Measurements from ENCODE around the gene SMG5.

The SMG5 gene

DNA sequence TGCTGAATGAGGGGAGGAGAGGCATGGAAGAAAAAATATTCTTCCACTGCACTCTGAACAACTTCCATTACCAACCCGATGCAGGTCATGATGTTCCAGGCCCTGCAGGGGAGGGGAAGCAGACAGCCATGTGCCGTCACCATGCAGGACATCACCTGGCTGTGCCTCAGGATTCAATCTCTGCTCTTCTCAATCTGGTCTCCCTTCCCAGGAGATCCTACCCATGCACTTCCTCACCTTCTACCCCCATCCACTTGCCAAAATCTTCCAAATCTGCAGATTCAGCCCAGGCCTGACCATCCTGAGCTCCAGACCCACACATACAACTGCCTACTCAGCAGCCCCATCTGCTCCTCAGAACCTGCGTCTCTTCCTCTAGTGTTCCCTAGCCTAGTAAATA is 29.0 kb downstream of the SMG5 start:
- peaks cover 29% of the 10 kb centered on the region for H3K4me1 ChIP-seq (ENCODE audit: insufficient read depth, low read length, poor library complexity, severe bottlenecking)
- no peaks in the 10 kb centered on the region for H4K20me1 ChIP-seq (ENCODE audit: insufficient read depth, low read length, poor library complexity, severe bottlenecking)
- H3K9me2 ChIP-seq (replicated peaks; ENCODE audit: low read depth, low read length), result no peaks in the 10 kb centered on the region
- peaks cover 9% of the 10 kb centered on the region for H3F3A ChIP-seq (ENCODE audit: low read depth)
- no peak overlapping the region for H3K4me2 ChIP-seq (ENCODE audit: low read depth, low read length, poor library complexity, severe bottlenecking)
- peaks cover 79% of the 10 kb centered on the region for H3K36me3 ChIP-seq (ENCODE audit: insufficient read depth, low read length)
- H3K79me2 ChIP-seq (ENCODE audit: insufficient read depth, low read length), result no peaks in the 10 kb centered on the region; the same call in 1 of the 2 replicates
- H3K9ac ChIP-seq (ENCODE audit: low read depth, low read length, poor library complexity, severe bottlenecking), result no peak overlapping the region
- TF ChIP-seq, protein P1, sequence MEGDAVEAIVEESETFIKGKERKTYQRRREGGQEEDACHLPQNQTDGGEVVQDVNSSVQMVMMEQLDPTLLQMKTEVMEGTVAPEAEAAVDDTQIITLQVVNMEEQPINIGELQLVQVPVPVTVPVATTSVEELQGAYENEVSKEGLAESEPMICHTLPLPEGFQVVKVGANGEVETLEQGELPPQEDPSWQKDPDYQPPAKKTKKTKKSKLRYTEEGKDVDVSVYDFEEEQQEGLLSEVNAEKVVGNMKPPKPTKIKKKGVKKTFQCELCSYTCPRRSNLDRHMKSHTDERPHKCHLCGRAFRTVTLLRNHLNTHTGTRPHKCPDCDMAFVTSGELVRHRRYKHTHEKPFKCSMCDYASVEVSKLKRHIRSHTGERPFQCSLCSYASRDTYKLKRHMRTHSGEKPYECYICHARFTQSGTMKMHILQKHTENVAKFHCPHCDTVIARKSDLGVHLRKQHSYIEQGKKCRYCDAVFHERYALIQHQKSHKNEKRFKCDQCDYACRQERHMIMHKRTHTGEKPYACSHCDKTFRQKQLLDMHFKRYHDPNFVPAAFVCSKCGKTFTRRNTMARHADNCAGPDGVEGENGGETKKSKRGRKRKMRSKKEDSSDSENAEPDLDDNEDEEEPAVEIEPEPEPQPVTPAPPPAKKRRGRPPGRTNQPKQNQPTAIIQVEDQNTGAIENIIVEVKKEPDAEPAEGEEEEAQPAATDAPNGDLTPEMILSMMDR (conservative IDR thresholded peaks at IDR 0.05; ENCODE audit: low read length), result no peak
- no peak for TF ChIP-seq EZH2phosphoT487 (IDR thresholded peaks at IDR 0.05; ENCODE audit: borderline replicate concordance)
- no peak overlapping the region for H2AFZ ChIP-seq (ENCODE audit: low read length)
- H3K9me3 ChIP-seq (ENCODE audit: insufficient read depth, low read depth, low read length), result no peaks in the 10 kb centered on the region
- H3K27me3 ChIP-seq (ENCODE audit: insufficient read depth, low read length, poor library complexity, severe bottlenecking), result no peaks in the 10 kb centered on the region
- H3K4me3 ChIP-seq (ENCODE audit: low read length, poor library complexity, severe bottlenecking), result no peak overlapping the region

DNA sequence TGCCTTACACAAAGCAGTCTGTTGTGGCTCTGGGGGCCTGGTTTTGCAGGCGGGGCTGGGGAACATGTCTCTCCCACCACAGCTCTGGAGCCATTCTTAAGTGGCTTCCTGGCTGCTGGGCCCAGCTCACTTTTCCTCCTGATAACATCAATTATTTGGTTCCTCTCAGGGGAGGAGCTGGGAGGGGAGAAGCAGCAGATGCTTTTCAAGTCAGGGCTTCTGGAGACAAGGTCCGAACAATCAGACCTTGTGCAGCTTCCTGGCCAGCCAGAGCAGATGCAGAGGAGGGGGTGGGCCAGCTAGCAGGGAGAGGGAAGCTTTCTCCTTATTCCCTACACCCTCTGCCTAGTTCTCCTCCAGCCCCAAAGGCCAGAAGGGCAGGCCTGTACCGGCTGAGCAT is 31.1 kb downstream of the SMG5 start:
- Histone ChIP-seq H3K9me3 (ENCODE audit: insufficient read depth, low read depth, low read length) (no peaks in the 10 kb centered on the region), H3K4me3 (ENCODE audit: low read length, poor library complexity, severe bottlenecking) (peak overlapping the region; percentile 47), H3K4me1 (ENCODE audit: insufficient read depth, low read length, poor library complexity, severe bottlenecking) (peaks cover 25% of the 10 kb centered on the region), H3K36me3 (ENCODE audit: insufficient read depth, low read length) (peaks cover 63% of the 10 kb centered on the region), H3K27me3 (ENCODE audit: insufficient read depth, low read length, poor library complexity, severe bottlenecking) (no peaks in the 10 kb centered on the region), H3K4me2 (ENCODE audit: low read depth, low read length, poor library complexity, severe bottlenecking) (peak overlapping the region; percentile 73), H3K79me2 (ENCODE audit: insufficient read depth, low read length) (no peaks in the 10 kb centered on the region; the same call in 1 of the 2 replicates), H2AFZ (ENCODE audit: low read length) (no peak overlapping the region), H4K20me1 (ENCODE audit: insufficient read depth, low read length, poor library complexity, severe bottlenecking) (no peaks in the 10 kb centered on the region), H3K9me2 (replicated peaks; ENCODE audit: low read depth, low read length) (no peaks in the 10 kb centered on the region), H3F3A (ENCODE audit: low read depth) (peaks cover 9% of the 10 kb centered on the region), H3K9ac (ENCODE audit: low read depth, low read length, poor library complexity, severe bottlenecking) (peak overlapping the region; percentile 67)
- TF ChIP-seq, protein P1 (conservative IDR thresholded peaks at IDR 0.05; ENCODE audit: low read length), result no peak
- TF ChIP-seq EZH2phosphoT487 (IDR thresholded peaks at IDR 0.05; ENCODE audit: borderline replicate concordance), result no peak

DNA sequence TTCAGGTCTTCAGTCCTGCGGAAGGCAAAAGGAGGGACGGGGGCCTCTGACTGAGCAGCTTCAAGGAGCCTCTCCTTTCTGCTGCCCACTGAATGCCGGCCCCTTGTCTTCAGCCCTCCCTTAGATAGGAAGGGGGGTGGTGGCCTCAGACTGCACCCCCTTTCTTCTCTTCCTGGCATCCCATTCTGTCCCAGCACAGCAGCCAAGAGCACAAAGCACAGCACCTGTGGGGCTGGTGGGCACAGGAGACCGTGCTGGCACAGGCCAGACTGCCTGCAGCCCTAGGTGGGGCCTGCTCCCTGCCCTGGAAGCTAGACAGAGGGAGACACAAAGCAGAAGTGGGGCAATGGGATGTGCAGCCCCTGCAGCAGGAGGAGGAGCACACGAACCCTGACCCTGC is 33.0 kb downstream of the SMG5 start:
- no peaks in the 10 kb centered on the region for H3K27me3 ChIP-seq (ENCODE audit: insufficient read depth, low read length, poor library complexity, severe bottlenecking)
- H3K4me1 ChIP-seq (ENCODE audit: insufficient read depth, low read length, poor library complexity, severe bottlenecking), result peaks cover 25% of the 10 kb centered on the region
- TF ChIP-seq, protein P1 (conservative IDR thresholded peaks at IDR 0.05; ENCODE audit: low read length), result no peak
- H3K9me3 ChIP-seq (ENCODE audit: insufficient read depth, low read depth, low read length), result no peaks in the 10 kb centered on the region
- no peaks in the 10 kb centered on the region for H4K20me1 ChIP-seq (ENCODE audit: insufficient read depth, low read length, poor library complexity, severe bottlenecking)
- H3K79me2 ChIP-seq (ENCODE audit: insufficient read depth, low read length), result no peaks in the 10 kb centered on the region; the same call in 1 of the 2 replicates
- H2AFZ ChIP-seq (ENCODE audit: low read length), result no peak overlapping the region
- no peak overlapping the region for H3K9ac ChIP-seq (ENCODE audit: low read depth, low read length, poor library complexity, severe bottlenecking)
- no peaks in the 10 kb centered on the region for H3K9me2 ChIP-seq (replicated peaks; ENCODE audit: low read depth, low read length)
- H3F3A ChIP-seq (ENCODE audit: low read depth), result peaks cover 9% of the 10 kb centered on the region
- H3K4me3 ChIP-seq (ENCODE audit: low read length, poor library complexity, severe bottlenecking), result no peak overlapping the region
- no peak overlapping the region for H3K4me2 ChIP-seq (ENCODE audit: low read depth, low read length, poor library complexity, severe bottlenecking)
- H3K36me3 ChIP-seq (ENCODE audit: insufficient read depth, low read length), result peaks cover 56% of the 10 kb centered on the region

All from Loucy (cell line).